ENCODE results near the gene EEFSEC. TPM values are rescaled to one million over a fixed set of nuclear protein-coding genes. Genes with fewer than 3 reads are reported as not detected.

EEFSEC gene
- 5.7 TPM for total RNA-seq

GRCh38 chr3:128153156-128154041, at the start of gene EEFSEC:
Gene EEFSEC, plus strand, starts transcription at chr3:128153481. Its CDS starts 27 bp downstream, at chr3:128153508.
- DNase-seq: peak; percentile 78

- no peak for DNase-seq
Observed at GRCh38 chr3:128107834-128108233, 45.4 kb upstream of the EEFSEC start.

GRCh38 chr3:128111147-128111546, 42.1 kb upstream of the EEFSEC start:
- DNase-seq: no peak

GRCh38 chr3:128112357-128112968, 40.8 kb upstream of the EEFSEC start:
- DNase-seq: no peak

- DNase-seq: no peak
Observed at GRCh38 chr3:128113817-128114794, 39.2 kb upstream of the EEFSEC start.

GRCh38 chr3:128122013-128122412, 31.3 kb upstream of the EEFSEC start:
- DNase-seq: no peak

GRCh38 chr3:128123156-128123537, 30.1 kb upstream of the EEFSEC start:
- no peak for DNase-seq

- peak; percentile 98 for DNase-seq
Observed at GRCh38 chr3:128123538-128124368, 29.5 kb upstream of the EEFSEC start, which contains the start of gene RUVBL1. Gene RUVBL1, minus strand, starts transcription at chr3:128123812. Its CDS starts 88 bp downstream, at chr3:128123724.

GRCh38 chr3:128127236-128127635, 26.0 kb upstream of the EEFSEC start:
- DNase-seq: no peak

- no peak for DNase-seq
Observed at GRCh38 chr3:128128251-128128650, 25.0 kb upstream of the EEFSEC start.

GRCh38 chr3:128131897-128132646, 21.2 kb upstream of the EEFSEC start:
- DNase-seq: no peak

- DNase-seq: no peak
Observed at GRCh38 chr3:128133273-128133883, 19.9 kb upstream of the EEFSEC start.

- no peak for DNase-seq
Observed at GRCh38 chr3:128143496-128143895, 9.8 kb upstream of the EEFSEC start.

GRCh38 chr3:128144512-128145187, 8.6 kb upstream of the EEFSEC start:
- no peak for DNase-seq

- DNase-seq: no peak
Observed at GRCh38 chr3:128145279-128145678, 8.0 kb upstream of the EEFSEC start.

GRCh38 chr3:128146201-128146600, 7.1 kb upstream of the EEFSEC start:
- DNase-seq: no peak

- DNase-seq: no peak
Observed at GRCh38 chr3:128149650-128150049, 3.6 kb upstream of the EEFSEC start.

GRCh38 chr3:128151758-128152274, 1.5 kb upstream of the EEFSEC start:
- no peak for DNase-seq

GRCh38 chr3:128152419-128153155, 694 bp upstream of the EEFSEC start:
- no peak for DNase-seq

All from skin of body (tissue), 2 donors.